NB4 (cell line): Measurements from ENCODE around the gene NALCN.

Source experiments
- CTCF ChIP-seq: IDR thresholded peaks from one replicate; pipeline ENCODE4 v1.5.1; 2012; ENCODE audit warnings: low read depth, low read length
- POLR2A ChIP-seq: IDR thresholded peaks from 2 replicates; pipeline ENCODE4 v1.6.1; 2011; ENCODE audit warnings: mild to moderate bottlenecking; ENCODE audit not compliant: insufficient read length; ENCODE audit errors: extremely low read depth
- TF ChIP-seq, protein P1 (sequence below): IDR thresholded peaks from 2 replicates; pipeline ENCODE4 v1.6.1; 2011; ENCODE audit warnings: low read depth, low read length

- TF ChIP-seq CTCF (no peak), POLR2A (no peak)
- TF ChIP-seq, protein P1, sequence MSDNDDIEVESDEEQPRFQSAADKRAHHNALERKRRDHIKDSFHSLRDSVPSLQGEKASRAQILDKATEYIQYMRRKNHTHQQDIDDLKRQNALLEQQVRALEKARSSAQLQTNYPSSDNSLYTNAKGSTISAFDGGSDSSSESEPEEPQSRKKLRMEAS, result no peak
Measured at GRCh38 chr13:101219609-101220265, 196.6 kb downstream of the NALCN start.
